ENCODE measurements around the gene TSSK2.

Gene TSSK2

DNA sequence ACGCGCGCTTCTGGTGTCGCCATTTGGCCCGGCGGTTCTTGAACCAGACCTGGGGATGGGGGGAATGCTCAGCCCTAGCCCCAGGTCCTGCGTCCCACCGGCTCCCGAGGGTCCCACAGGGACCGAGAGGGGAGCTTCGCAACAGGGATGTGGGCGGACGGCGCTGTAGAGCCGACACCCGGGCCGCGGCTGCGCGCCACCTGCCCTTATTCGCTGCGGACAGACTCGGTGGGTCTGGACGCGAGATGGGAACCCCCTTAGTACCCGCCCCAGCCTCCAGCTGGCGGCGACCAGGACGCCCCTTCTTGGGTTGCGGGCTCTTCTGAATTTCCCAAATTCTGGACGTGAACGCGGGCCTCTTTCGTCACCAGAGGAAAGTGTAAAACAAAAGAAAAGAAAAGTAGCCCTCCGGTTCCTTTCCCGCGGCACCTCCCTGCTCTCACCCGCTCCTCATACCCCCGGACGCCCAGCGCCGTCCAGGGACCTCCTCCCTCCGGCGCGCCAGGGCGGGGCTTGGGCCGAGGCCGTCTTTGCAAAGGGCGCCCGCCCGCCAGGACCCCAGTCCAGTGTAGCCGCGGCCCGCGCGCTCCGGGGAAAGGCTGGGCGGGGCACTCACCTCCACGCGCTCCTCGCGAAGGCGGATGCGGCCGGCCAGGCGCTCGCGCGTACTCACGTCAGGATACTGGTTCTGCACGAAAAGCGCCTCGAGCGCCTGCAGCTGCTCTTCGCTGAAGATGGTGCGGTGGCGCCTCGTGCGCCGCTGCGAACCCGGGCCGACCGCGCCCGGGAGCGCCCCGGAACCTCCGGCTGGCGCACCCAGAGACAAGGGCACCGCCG lies 18.2 kb downstream of the TSSK2 start:
- CTCF ChIA-PET = no interaction called here
- no peak for DNase-seq (ENCODE audit: extremely low spot score)
- POLR2A ChIA-PET = no interaction called here
- TF ChIP-seq ELF4 (IDR thresholded peaks at IDR 0.05) (no peak), L3MBTL2 (conservative IDR thresholded peaks at IDR 0.05) (no peak), FOXK2 (IDR thresholded peaks at IDR 0.05) (no peak), FOXM1 (IDR thresholded peaks at IDR 0.05; ENCODE audit: borderline replicate concordance) (no peak), BHLHE40 (IDR thresholded peaks at IDR 0.05; ENCODE audit: borderline replicate concordance) (no peak), FOXA1 (IDR thresholded peaks at IDR 0.05) (no peak), NFRKB (IDR thresholded peaks at IDR 0.05) (no peak), HDGF (IDR thresholded peaks at IDR 0.05; ENCODE audit: borderline replicate concordance) (no peak), ZNF384 (IDR thresholded peaks at IDR 0.05) (no peak), CTBP1 (IDR thresholded peaks at IDR 0.05; ENCODE audit: borderline replicate concordance) (no peak), SUZ12 (IDR thresholded peaks at IDR 0.05) (no peak), ARNT (IDR thresholded peaks at IDR 0.05) (no peak), LEF1 (IDR thresholded peaks at IDR 0.05; ENCODE audit: borderline replicate concordance) (no peak), SP1 (IDR thresholded peaks at IDR 0.05) (no peak), TARDBP (IDR thresholded peaks at IDR 0.05) (no peak)
- TF ChIP-seq, protein P1, sequence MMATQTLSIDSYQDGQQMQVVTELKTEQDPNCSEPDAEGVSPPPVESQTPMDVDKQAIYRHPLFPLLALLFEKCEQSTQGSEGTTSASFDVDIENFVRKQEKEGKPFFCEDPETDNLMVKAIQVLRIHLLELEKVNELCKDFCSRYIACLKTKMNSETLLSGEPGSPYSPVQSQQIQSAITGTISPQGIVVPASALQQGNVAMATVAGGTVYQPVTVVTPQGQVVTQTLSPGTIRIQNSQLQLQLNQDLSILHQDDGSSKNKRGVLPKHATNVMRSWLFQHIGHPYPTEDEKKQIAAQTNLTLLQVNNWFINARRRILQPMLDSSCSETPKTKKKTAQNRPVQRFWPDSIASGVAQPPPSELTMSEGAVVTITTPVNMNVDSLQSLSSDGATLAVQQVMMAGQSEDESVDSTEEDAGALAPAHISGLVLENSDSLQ (IDR thresholded peaks at IDR 0.05) = no peak

DNA sequence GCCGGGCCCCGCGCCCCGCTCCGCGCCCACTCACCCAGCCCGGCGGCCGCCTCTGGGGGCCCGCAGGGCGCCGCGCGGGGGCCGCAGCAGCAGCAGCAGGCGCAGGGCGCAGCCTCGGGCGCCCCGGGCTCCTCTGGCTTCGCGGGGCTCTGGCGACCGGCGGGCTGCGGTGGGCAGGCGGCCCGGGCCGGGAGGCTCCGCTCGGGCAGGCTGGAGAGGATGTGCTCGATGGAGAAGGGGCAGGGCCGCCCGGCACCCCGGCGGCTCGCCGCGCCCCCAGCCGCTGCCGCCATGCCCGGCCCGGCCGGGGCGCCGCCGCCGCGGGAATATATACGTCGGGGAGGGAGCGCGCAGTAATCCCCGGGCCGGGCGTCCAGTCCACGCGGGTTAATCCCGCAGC lies 18.9 kb downstream of the TSSK2 start, which contains the start of gene GSC2:
GSC2 (minus strand) TSS at position 302 of the 400 bp plus-strand sequence; CDS start at position 293, 9 bp downstream.
- no peak for DNase-seq (ENCODE audit: extremely low spot score)
- CTCF ChIA-PET = no interaction called here
- POLR2A ChIA-PET = no interaction called here
- TF ChIP-seq SUZ12 (IDR thresholded peaks at IDR 0.05) = no peak

DNA sequence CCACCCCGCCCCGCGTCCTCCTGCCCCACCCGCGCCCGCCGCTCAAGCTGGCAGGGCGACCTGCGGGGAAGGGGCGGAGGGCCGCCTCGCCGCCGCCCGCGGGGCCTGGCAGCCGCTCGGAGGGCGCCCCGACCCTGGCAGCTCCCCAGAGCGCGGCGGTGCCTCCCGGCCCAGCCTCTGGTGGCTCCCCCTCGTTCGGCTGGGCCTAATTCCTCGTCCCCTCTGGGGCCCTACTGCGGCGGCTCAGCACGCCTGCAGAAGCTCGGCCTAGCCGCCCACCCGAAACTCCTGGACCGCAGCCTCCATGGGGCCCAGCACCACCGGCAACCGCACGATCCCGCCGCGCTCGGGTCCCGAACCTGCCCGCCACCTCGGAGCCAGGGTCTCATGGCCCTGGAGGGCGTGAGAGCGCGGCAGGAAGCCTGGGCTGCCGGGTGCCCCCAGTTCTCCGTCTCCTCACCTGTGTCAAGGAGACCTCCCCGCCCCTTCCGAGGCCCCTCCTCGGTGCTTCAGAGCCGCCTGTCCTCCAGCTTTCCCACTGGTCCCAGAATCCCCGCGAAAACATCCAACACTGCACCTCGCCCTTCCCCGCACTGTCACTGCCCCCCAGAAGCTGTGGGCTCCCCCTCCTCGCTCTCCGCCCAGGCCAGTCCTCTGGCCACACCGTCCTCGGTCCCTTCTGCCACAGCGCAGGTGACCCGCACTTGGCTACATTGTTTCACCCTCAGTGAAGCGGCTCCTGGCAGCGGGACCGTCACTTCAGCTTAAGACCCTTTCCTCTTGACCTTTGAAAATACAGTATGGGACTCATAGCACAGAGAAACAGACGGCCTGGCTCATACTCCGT lies 19.6 kb downstream of the TSSK2 start:
- ChIA-PET CTCF (no interaction called here), POLR2A (no interaction called here)
- no peak for TF ChIP-seq ARNT (IDR thresholded peaks at IDR 0.05)
- TF ChIP-seq HDGF (IDR thresholded peaks at IDR 0.05; ENCODE audit: borderline replicate concordance) = no peak
- TF ChIP-seq ZNF384 (IDR thresholded peaks at IDR 0.05) = no peak
- TF ChIP-seq NFRKB (IDR thresholded peaks at IDR 0.05) = no peak
- TF ChIP-seq FOXK2 (IDR thresholded peaks at IDR 0.05) = no peak
- TF ChIP-seq, protein P1 (IDR thresholded peaks at IDR 0.05) = no peak
- no peak for TF ChIP-seq CTBP1 (IDR thresholded peaks at IDR 0.05; ENCODE audit: borderline replicate concordance)
- no peak for TF ChIP-seq ELF4 (IDR thresholded peaks at IDR 0.05)
- TF ChIP-seq FOXM1 (IDR thresholded peaks at IDR 0.05; ENCODE audit: borderline replicate concordance) = no peak
- no peak for TF ChIP-seq BHLHE40 (IDR thresholded peaks at IDR 0.05; ENCODE audit: borderline replicate concordance)
- TF ChIP-seq SUZ12 (IDR thresholded peaks at IDR 0.05) = no peak
- TF ChIP-seq FOXA1 (IDR thresholded peaks at IDR 0.05) = no peak
- TF ChIP-seq L3MBTL2 (conservative IDR thresholded peaks at IDR 0.05) = no peak
- DNase-seq (ENCODE audit: extremely low spot score) = no peak

DNA sequence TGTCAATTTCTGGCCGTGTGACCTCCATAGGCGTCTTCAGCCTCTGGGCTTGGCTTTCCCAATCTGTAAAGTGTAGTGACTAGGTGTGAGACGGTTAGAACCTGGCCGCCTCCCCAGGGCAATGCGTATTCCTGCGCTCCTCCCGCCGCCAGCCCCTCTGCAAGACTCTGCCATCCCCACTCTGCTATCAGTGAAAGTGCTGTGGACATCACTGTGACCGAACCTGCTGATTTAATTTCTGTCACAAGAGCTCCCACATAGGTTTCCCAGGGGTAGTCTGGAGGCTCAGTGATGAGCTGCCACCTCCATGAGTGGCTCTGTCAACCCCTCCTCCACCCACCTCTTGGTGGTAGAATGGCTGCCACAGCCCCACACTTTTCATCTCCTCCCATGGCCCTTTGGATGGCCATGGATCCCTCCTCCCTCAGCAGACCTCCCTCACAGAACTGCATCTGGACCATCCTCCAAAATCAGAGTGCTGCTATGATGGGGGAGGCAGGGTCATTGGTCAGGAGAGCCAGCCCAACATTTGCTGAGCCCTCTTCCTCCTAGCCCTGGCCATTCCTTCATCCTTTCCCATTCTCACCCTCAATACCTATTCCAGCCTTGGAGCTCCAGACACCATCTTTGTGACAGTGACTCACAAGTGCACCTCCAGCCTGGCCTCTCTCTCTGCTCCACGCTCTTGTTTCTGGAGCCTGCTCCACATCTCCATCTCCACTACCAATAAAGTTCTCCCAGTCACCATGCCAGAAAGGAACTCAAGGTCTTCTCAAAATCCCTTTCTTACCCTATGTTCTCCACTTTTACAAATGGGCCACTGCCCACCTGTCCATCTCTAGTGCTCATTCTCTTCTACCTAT lies 20.5 kb downstream of the TSSK2 start:
- POLR2A ChIA-PET = no interaction called here
- no peak for DNase-seq (ENCODE audit: extremely low spot score)
- TF ChIP-seq ARNT (IDR thresholded peaks at IDR 0.05) = no peak
- no peak for TF ChIP-seq L3MBTL2 (conservative IDR thresholded peaks at IDR 0.05)
- TF ChIP-seq BHLHE40 (IDR thresholded peaks at IDR 0.05; ENCODE audit: borderline replicate concordance) = no peak
- no peak for TF ChIP-seq FOXK2 (IDR thresholded peaks at IDR 0.05)
- no peak for TF ChIP-seq SP1 (IDR thresholded peaks at IDR 0.05)
- no peak for TF ChIP-seq ELF4 (IDR thresholded peaks at IDR 0.05)
- no peak for TF ChIP-seq SUZ12 (IDR thresholded peaks at IDR 0.05)
- no peak for TF ChIP-seq HDGF (IDR thresholded peaks at IDR 0.05; ENCODE audit: borderline replicate concordance)
- no peak for TF ChIP-seq ZNF384 (IDR thresholded peaks at IDR 0.05)
- no peak for TF ChIP-seq NFRKB (IDR thresholded peaks at IDR 0.05)
- TF ChIP-seq TARDBP (IDR thresholded peaks at IDR 0.05) = no peak
- TF ChIP-seq FOXM1 (IDR thresholded peaks at IDR 0.05; ENCODE audit: borderline replicate concordance) = no peak
- TF ChIP-seq FOXA1 (IDR thresholded peaks at IDR 0.05) = no peak
- no peak for TF ChIP-seq CTBP1 (IDR thresholded peaks at IDR 0.05; ENCODE audit: borderline replicate concordance)
- TF ChIP-seq, protein P1 (IDR thresholded peaks at IDR 0.05) = no peak
- CTCF ChIA-PET = no interaction called here

Data from HEK293T (cell line).